ENCODE data around the gene RSPH6A.

DNA sequence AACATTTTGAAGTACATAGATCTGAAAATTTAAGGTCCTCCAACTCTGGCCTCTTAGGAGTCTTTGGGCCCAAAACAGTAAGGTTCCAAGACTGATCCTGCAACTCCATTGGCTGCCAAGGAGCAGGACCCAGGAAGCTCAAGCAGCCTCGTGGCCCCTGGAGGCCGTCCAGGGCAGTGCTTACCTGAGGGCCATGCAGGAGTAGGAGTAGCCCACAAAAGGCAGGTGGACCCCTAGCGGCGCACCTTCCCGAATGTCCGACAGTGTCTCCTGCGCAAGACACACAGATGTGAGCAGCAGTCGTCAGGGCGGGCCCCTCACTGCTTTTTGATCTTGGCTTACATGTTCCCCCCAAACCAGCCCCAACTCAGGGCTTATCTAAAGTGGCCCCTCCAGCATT lies 40.3 kb downstream of the RSPH6A start:
- TF ChIP-seq, protein P1, sequence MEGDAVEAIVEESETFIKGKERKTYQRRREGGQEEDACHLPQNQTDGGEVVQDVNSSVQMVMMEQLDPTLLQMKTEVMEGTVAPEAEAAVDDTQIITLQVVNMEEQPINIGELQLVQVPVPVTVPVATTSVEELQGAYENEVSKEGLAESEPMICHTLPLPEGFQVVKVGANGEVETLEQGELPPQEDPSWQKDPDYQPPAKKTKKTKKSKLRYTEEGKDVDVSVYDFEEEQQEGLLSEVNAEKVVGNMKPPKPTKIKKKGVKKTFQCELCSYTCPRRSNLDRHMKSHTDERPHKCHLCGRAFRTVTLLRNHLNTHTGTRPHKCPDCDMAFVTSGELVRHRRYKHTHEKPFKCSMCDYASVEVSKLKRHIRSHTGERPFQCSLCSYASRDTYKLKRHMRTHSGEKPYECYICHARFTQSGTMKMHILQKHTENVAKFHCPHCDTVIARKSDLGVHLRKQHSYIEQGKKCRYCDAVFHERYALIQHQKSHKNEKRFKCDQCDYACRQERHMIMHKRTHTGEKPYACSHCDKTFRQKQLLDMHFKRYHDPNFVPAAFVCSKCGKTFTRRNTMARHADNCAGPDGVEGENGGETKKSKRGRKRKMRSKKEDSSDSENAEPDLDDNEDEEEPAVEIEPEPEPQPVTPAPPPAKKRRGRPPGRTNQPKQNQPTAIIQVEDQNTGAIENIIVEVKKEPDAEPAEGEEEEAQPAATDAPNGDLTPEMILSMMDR (IDR thresholded peaks at IDR 0.05) = no peak
- TF ChIP-seq NFIC (IDR thresholded peaks at IDR 0.05; ENCODE audit: borderline replicate concordance) (no peak), POLR2AphosphoS5 (IDR thresholded peaks at IDR 0.05; ENCODE audit: low read depth, low read length) (no peak), JUND (IDR thresholded peaks at IDR 0.05) (no peak), GATA2 (CRISPR knock-in tag; IDR thresholded peaks at IDR 0.05) (no peak), SIN3A (IDR thresholded peaks at IDR 0.05; ENCODE audit: borderline replicate concordance, low read depth, low read length) (no peak)
- TF ChIP-seq, protein P2, sequence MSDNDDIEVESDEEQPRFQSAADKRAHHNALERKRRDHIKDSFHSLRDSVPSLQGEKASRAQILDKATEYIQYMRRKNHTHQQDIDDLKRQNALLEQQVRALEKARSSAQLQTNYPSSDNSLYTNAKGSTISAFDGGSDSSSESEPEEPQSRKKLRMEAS (IDR thresholded peaks at IDR 0.05; ENCODE audit: low read depth) = no peak
- TF ChIP-seq, protein P3, sequence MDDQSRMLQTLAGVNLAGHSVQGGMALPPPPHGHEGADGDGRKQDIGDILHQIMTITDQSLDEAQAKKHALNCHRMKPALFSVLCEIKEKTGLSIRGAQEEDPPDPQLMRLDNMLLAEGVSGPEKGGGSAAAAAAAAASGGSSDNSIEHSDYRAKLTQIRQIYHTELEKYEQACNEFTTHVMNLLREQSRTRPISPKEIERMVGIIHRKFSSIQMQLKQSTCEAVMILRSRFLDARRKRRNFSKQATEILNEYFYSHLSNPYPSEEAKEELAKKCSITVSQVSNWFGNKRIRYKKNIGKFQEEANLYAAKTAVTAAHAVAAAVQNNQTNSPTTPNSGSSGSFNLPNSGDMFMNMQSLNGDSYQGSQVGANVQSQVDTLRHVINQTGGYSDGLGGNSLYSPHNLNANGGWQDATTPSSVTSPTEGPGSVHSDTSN (IDR thresholded peaks at IDR 0.05) = no peak
